ENCODE data around the gene ARPIN. TPM values are rescaled to one million over a fixed set of nuclear protein-coding genes. Genes with fewer than 3 reads are reported as not detected.

ARPIN gene
- total and polyA plus RNA-seq, 8 donors, result 31.1 to 37.4 (median 35.6) TPM

- intact Hi-C loops (cut with DNase I), result no loop called here
These were observed 3.1 kb downstream of the ARPIN start for GRCh38 chr15:89909611-89910010.

GRCh38 chr15:89908226-89908625 is 4.5 kb downstream of the ARPIN start:
- intact Hi-C loops (cut with DNase I), result no loop called here
- H3K36me3 ChIP-seq, result peaks cover 0 to 43% of the 10 kb centered on the region in 2 donors
- no peak for TF ChIP-seq CTCF (IDR thresholded peaks at IDR 0.05)
- ATAC-seq, result no peak
- H3K4me3 ChIP-seq, result no peak overlapping the region
- peaks cover 11 to 40% of the 10 kb centered on the region in 2 donors for H3K4me1 ChIP-seq
- H3K9me3 ChIP-seq, result no peaks in the 10 kb centered on the region
- no peak for DNase-seq
- no peak overlapping the region for H3K27ac ChIP-seq
- H3K27me3 ChIP-seq, result peaks cover 0 to 12% of the 10 kb centered on the region in 2 donors

More at GRCh38 chr15:89909611-89910010, 3.1 kb downstream of the ARPIN start:
- ATAC-seq (no peak), DNase-seq (no peak)
- Histone ChIP-seq H3K27ac (no peak overlapping the region), H3K4me1 (peaks cover 13 to 41% of the 10 kb centered on the region in 2 donors), H3K9me3 (no peaks in the 10 kb centered on the region), H3K4me3 (no peak overlapping the region), H3K27me3 (peaks cover 0 to 14% of the 10 kb centered on the region in 2 donors), H3K36me3 (peaks cover 0 to 29% of the 10 kb centered on the region in 2 donors)
- no peak for TF ChIP-seq CTCF (IDR thresholded peaks at IDR 0.05)

GRCh38 chr15:89907289-89907688 is 5.5 kb downstream of the ARPIN start:
- Histone ChIP-seq H3K9me3 (no peaks in the 10 kb centered on the region), H3K4me1 (peaks cover 6 to 34% of the 10 kb centered on the region in 2 donors), H3K36me3 (peaks cover 0 to 52% of the 10 kb centered on the region in 2 donors), H3K27me3 (peaks cover 0 to 3% of the 10 kb centered on the region in 2 donors), H3K4me3 (no peak overlapping the region), H3K27ac (no peak overlapping the region)
- DNase-seq, result no peak
- no peak for TF ChIP-seq CTCF (IDR thresholded peaks at IDR 0.05)
- ATAC-seq, result no peak
- intact Hi-C loops (cut with DNase I), result no loop called here

- DNase-seq (no peak), ATAC-seq (no peak)
- H3K4me3 ChIP-seq, result no peak overlapping the region
- no peak overlapping the region for H3K27ac ChIP-seq
- no peaks in the 10 kb centered on the region for H3K27me3 ChIP-seq
- no peak for TF ChIP-seq CTCF (IDR thresholded peaks at IDR 0.05)
- intact Hi-C loops (cut with DNase I), result no loop called here
- H3K36me3 ChIP-seq, result peaks cover 0 to 66% of the 10 kb centered on the region in 2 donors
- H3K4me1 ChIP-seq, result peaks cover 0 to 23% of the 10 kb centered on the region in 2 donors
- no peaks in the 10 kb centered on the region for H3K9me3 ChIP-seq
These were observed 6.8 kb downstream of the ARPIN start for GRCh38 chr15:89905846-89906378.

GRCh38 chr15:89904519-89904918 is 8.2 kb downstream of the ARPIN start:
- DNase-seq (peak in 2 of 4 donors; percentile 55 to 85), ATAC-seq (peak; percentile 82)
- peaks cover 0 to 71% of the 10 kb centered on the region in 2 donors for H3K36me3 ChIP-seq
- peaks cover 0 to 9% of the 10 kb centered on the region in 2 donors for H3K4me1 ChIP-seq
- H3K27me3 ChIP-seq, result no peaks in the 10 kb centered on the region
- intact Hi-C loops (cut with DNase I), result loop anchor here in 1 of 2 donors (5.0 kb wide), 1 partner anchor 178 kb away; no protein-coding TSS in a partner anchor
- no peak overlapping the region for H3K4me3 ChIP-seq
- no peaks in the 10 kb centered on the region for H3K9me3 ChIP-seq
- no peak for TF ChIP-seq CTCF (IDR thresholded peaks at IDR 0.05)
- H3K27ac ChIP-seq, result peak overlapping the region in 1 of 2 donors; percentile 37

All from left lung (tissue), 10 donors.